BJ (cell line): ENCODE data around the gene ZBTB24. TPM values are rescaled to one million over a fixed set of nuclear protein-coding genes. Genes with fewer than 3 reads are reported as not detected.
"Not testable (repeated sequence)": the region's sequence is repeated elsewhere in the genome, so short reads cannot be mapped to it uniquely, and the experiment has no call there.

ENCODE experiments used
- CTCF ChIA-PET: fragments of 350-600 bp; formaldehyde crosslinking; extraction: SDS; loops from one replicate; lab custom pipeline; 2021; ENCODE audit warnings: antibody characterized with exemption, inconsistent platforms; lab: Yijun Ruan, JAX
- POLR2A ChIA-PET: fragments of 300-600 bp; sonication (Branson Sonifier 250); formaldehyde crosslinking; extraction: SDS; loops from one replicate; lab custom pipeline; 2021; ENCODE audit warnings: antibody characterized with exemption; lab: Charles Lee
- DNase-seq: peaks from one replicate; pipeline ENCODE4 v3.0.0-alpha.2; 2011; ENCODE audit warnings: low read depth
- H3K27me3 ChIP-seq: 2 replicates; pipeline ENCODE4 v1.6.0; 2011; ENCODE audit warnings: low read length; ENCODE audit not compliant: control insufficient read depth, insufficient read depth
- H3K36me3 ChIP-seq: 2 replicates; pipeline ENCODE4 v1.5.1; 2011; ENCODE audit warnings: low read length; ENCODE audit not compliant: control insufficient read depth, insufficient read depth
- H3K4me3 ChIP-seq: 2 replicates; pipeline ENCODE4 v1.5.1; 2011; ENCODE audit warnings: low read depth, mild to moderate bottlenecking, control low read depth, low read length
- CTCF ChIP-seq: IDR thresholded peaks from 2 replicates; pipeline ENCODE4 v1.5.1; 2011; ENCODE audit warnings: low read depth, mild to moderate bottlenecking, control low read depth, inconsistent platforms, low read length, moderate library complexity; ENCODE audit not compliant: insufficient read depth
- polyA plus RNA-seq: library from polyadenylated mRNA; depleted of rRNA; stranded (reverse); fragments of >200 nt; gene quantifications from 2 replicates; pipeline ENCODE4 v1.2.3, GENCODE V29; 2011

ZBTB24 gene
- polyA plus RNA-seq, 1 experiment: 3.0 TPM

GRCh38 chr6:109466212-109466923 lies 16.7 kb downstream of the ZBTB24 start:
- DNase-seq: no peak
- ChIA-PET POLR2A (no interaction called here), CTCF (no interaction called here)
- Histone ChIP-seq H3K27me3 (no peaks in the 10 kb centered on the region), H3K36me3 (peaks cover 13% of the 10 kb centered on the region), H3K4me3 (no peak overlapping the region)
- no peak for TF ChIP-seq CTCF

- peaks cover 13% of the 10 kb centered on the region for H3K36me3 ChIP-seq
- TF ChIP-seq CTCF: no peak
- ChIA-PET POLR2A (no interaction called here), CTCF (no interaction called here)
- no peaks in the 10 kb centered on the region for H3K27me3 ChIP-seq
- no peak for DNase-seq
- no peak overlapping the region for H3K4me3 ChIP-seq
These were observed 17.2 kb downstream of the ZBTB24 start for GRCh38 chr6:109465772-109466171.

GRCh38 chr6:109461733-109462526 lies 21.1 kb downstream of the ZBTB24 start:
- CTCF ChIA-PET: interaction anchor here (1.1 to 1.4 kb wide), 2 partner anchors 10 to 14 kb away, joined by 3 to 4 read pairs; no protein-coding TSS in a partner anchor
- peaks cover 6% of the 10 kb centered on the region for H3K36me3 ChIP-seq
- no peak overlapping the region for H3K4me3 ChIP-seq
- no peak for DNase-seq
- POLR2A ChIA-PET: no interaction called here
- TF ChIP-seq CTCF: no peak
- H3K27me3 ChIP-seq: no peaks in the 10 kb centered on the region

GRCh38 chr6:109461205-109461604 lies 21.8 kb downstream of the ZBTB24 start:
- CTCF ChIA-PET: interaction anchor here (1.1 kb wide), 1 partner anchor 11 kb away, joined by 3 read pairs; no protein-coding TSS in a partner anchor
- POLR2A ChIA-PET, H3K27me3 ChIP-seq, H3K4me3 ChIP-seq, DNase-seq, H3K36me3 ChIP-seq: not testable (repeated sequence)

GRCh38 chr6:109460161-109460829 lies 22.7 kb downstream of the ZBTB24 start:
- Histone ChIP-seq H3K4me3 (no peak overlapping the region), H3K36me3 (no peaks in the 10 kb centered on the region; the same call in 1 of the 2 replicates), H3K27me3 (no peaks in the 10 kb centered on the region)
- CTCF ChIA-PET: interaction anchor here (0.9 kb wide), 1 partner anchor 272 kb away, joined by 3 read pairs; no protein-coding TSS in a partner anchor
- DNase-seq: no peak
- no peak for TF ChIP-seq CTCF
- POLR2A ChIA-PET: interaction anchor here (0.6 kb wide), 2 partner anchors 50 to 97 kb away, joined by 3 to 4 read pairs; no protein-coding TSS in a partner anchor
